GM12878 (cell line): ENCODE measurements around the gene C12orf43.

Source experiments
- CBFB ChIP-seq: IDR thresholded peaks from 2 replicates; pipeline ENCODE4 v1.6.1; 2016; ENCODE audit warnings: antibody characterized with exemption, low read depth
- EED ChIP-seq: sonication (generic); IDR thresholded peaks from 2 replicates; pipeline ENCODE4 v1.6.1; 2016; ENCODE audit warnings: antibody characterized with exemption, low read depth
- HDAC2 ChIP-seq: fragments of 200-600 bp; sonication (generic); IDR thresholded peaks from 2 replicates; pipeline ENCODE4 v1.6.1; 2017
- HDAC6 ChIP-seq: fragments of 200-600 bp; sonication (generic); IDR thresholded peaks from one replicate; pipeline ENCODE4 v1.8.0; 2017; ENCODE audit warnings: antibody characterized with exemption; ENCODE audit not compliant: unreplicated experiment
- NFIC ChIP-seq: IDR thresholded peaks from 2 replicates; pipeline ENCODE4 v1.6.1; 2012; ENCODE audit warnings: low read depth, mild to moderate bottlenecking, inconsistent platforms, low read length, moderate library complexity
- NFYA ChIP-seq: IDR thresholded peaks from 2 replicates; pipeline ENCODE4 v1.6.1; 2011; ENCODE audit warnings: low read depth, mild to moderate bottlenecking, low read length, improper control_type of control experiment, borderline replicate concordance
- RAD21 ChIP-seq: IDR thresholded peaks from 2 replicates; pipeline ENCODE4 v1.6.1; 2011; ENCODE audit warnings: mild to moderate bottlenecking, low read depth, low read length, moderate library complexity; ENCODE audit not compliant: insufficient read depth
- STAT1 ChIP-seq: fragments of 450-650 bp; conservative IDR thresholded peaks from 2 replicates; pipeline ENCODE4 v1.6.1; 2014; ENCODE audit warnings: antibody characterized with exemption, mild to moderate bottlenecking
- TAF1 ChIP-seq: IDR thresholded peaks from 2 replicates; pipeline ENCODE4 v1.6.1; 2011; ENCODE audit warnings: mild to moderate bottlenecking, low read depth, low read length, borderline replicate concordance
- TF ChIP-seq, protein P1 (sequence below), 3 experiments: IDR thresholded peaks in 2 of 3; conservative IDR thresholded peaks in 1 of 3; 2 replicates each; pipeline ENCODE4 v1.5.1; 2011; ENCODE audit warnings: low read depth in 3 of 3, low read length in 3 of 3, mild to moderate bottlenecking in 3 of 3, control low read depth in 2 of 3, moderate library complexity in 2 of 3, inconsistent platforms in 1 of 3, mixed read lengths in 1 of 3; ENCODE audit not compliant: control insufficient read depth in 2 of 3, insufficient read depth in 1 of 3; ENCODE audit errors: extremely low read depth in 1 of 3
- TF ChIP-seq, protein P2 (sequence below): fragments of 450-650 bp; IDR thresholded peaks from 2 replicates; pipeline ENCODE4 v1.6.1; 2018; ENCODE audit warnings: borderline replicate concordance, mild to moderate bottlenecking; ENCODE audit not compliant: partially characterized antibody

DNA sequence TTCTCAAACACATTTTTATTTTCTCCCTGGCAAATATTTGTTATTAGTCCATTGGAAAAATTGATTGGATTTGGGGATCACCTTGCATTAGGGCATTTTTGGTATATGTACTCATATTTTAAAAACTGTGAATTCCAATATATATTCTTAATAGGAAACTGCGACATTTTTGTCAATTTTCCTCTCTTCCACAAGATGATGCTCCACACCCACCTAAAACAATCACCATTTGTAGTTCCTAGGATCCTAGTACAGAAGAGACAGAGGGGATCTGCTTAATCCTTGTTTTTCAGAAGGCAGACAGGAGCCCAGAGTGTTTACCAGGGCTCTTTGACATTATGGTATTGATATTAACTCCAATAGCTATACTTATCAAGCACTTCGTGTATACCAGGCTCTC is 45.5 kb upstream of the C12orf43 start:
- TF ChIP-seq NFIC, result no peak
- no peak for TF ChIP-seq TAF1
- no peak for TF ChIP-seq NFYA
- TF ChIP-seq, protein P1, sequence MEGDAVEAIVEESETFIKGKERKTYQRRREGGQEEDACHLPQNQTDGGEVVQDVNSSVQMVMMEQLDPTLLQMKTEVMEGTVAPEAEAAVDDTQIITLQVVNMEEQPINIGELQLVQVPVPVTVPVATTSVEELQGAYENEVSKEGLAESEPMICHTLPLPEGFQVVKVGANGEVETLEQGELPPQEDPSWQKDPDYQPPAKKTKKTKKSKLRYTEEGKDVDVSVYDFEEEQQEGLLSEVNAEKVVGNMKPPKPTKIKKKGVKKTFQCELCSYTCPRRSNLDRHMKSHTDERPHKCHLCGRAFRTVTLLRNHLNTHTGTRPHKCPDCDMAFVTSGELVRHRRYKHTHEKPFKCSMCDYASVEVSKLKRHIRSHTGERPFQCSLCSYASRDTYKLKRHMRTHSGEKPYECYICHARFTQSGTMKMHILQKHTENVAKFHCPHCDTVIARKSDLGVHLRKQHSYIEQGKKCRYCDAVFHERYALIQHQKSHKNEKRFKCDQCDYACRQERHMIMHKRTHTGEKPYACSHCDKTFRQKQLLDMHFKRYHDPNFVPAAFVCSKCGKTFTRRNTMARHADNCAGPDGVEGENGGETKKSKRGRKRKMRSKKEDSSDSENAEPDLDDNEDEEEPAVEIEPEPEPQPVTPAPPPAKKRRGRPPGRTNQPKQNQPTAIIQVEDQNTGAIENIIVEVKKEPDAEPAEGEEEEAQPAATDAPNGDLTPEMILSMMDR (IDR thresholded peaks at IDR 0.05 in 2 of 3, conservative IDR thresholded peaks at IDR 0.05 in 1 of 3; ENCODE audit: control insufficient read depth in 2 of 3, extremely low read depth in 1 of 3, insufficient read depth in 1 of 3, low read depth in 3 of 3, low read length in 3 of 3), result peak in 2 of 3 experiments; percentile 20 to 43; a peak in 2 of 6 replicates
- no peak for TF ChIP-seq HDAC2
- TF ChIP-seq EED, result no peak
- TF ChIP-seq RAD21, result peak; percentile 65
- TF ChIP-seq, protein P2, sequence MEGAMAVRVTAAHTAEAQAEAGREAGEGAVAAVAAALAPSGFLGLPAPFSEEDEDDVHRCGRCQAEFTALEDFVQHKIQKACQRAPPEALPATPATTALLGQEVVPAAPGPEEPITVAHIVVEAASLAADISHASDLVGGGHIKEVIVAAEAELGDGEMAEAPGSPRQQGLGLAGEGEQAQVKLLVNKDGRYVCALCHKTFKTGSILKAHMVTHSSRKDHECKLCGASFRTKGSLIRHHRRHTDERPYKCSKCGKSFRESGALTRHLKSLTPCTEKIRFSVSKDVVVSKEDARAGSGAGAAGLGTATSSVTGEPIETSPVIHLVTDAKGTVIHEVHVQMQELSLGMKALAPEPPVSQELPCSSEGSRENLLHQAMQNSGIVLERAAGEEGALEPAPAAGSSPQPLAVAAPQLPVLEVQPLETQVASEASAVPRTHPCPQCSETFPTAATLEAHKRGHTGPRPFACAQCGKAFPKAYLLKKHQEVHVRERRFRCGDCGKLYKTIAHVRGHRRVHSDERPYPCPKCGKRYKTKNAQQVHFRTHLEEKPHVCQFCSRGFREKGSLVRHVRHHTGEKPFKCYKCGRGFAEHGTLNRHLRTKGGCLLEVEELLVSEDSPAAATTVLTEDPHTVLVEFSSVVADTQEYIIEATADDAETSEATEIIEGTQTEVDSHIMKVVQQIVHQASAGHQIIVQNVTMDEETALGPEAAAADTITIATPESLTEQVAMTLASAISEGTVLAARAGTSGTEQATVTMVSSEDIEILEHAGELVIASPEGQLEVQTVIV, result no peak
- TF ChIP-seq STAT1, result no peak
- TF ChIP-seq CBFB, result no peak
- TF ChIP-seq HDAC6, result no peak
